Keratinocyte (primary cell): ENCODE measurements around the gene TRAPPC11. TPM values are rescaled to one million over a fixed set of nuclear protein-coding genes. Genes with fewer than 3 reads are reported as not detected.

Experiments
- DNase-seq: peaks from one replicate; pipeline ENCODE4 v3.0.0-alpha.2; 2011; ENCODE audit warnings: low read depth, missing footprints, low spot score
- FAIRE-seq: peaks from 2 replicates; lab custom pipeline; 2011; peaks lifted over from hg19 to GRCh38; lab: Jason Lieb, UNC
- H2AFZ ChIP-seq: 2 replicates; pipeline ENCODE4 v1.6.0; 2012; ENCODE audit warnings: low read length, control low read depth, inconsistent platforms; ENCODE audit not compliant: control insufficient read depth
- H3K27ac ChIP-seq: 2 replicates; pipeline ENCODE4 v1.5.1; 2011; ENCODE audit warnings: low read length; ENCODE audit not compliant: control insufficient read depth, insufficient read depth
- H3K27me3 ChIP-seq: 3 replicates; pipeline ENCODE4 v1.6.0; 2011; ENCODE audit warnings: low read length; ENCODE audit not compliant: control insufficient read depth, insufficient read depth; ENCODE audit errors: extremely low read depth
- H3K36me3 ChIP-seq, 2 experiments: 2 replicates in 1 of 2; 3 replicates in 1 of 2; pipeline ENCODE4 v1.5.1; 2011; ENCODE audit warnings: low read length in 2 of 2, mild to moderate bottlenecking in 1 of 2; ENCODE audit not compliant: control insufficient read depth in 2 of 2, insufficient read depth in 2 of 2; ENCODE audit errors: extremely low read depth in 1 of 2
- H3K4me1 ChIP-seq: 3 replicates; pipeline ENCODE4 v1.5.1; 2011; ENCODE audit warnings: low read length; ENCODE audit not compliant: control insufficient read depth, insufficient read depth; ENCODE audit errors: extremely low read depth
- H3K4me2 ChIP-seq: 3 replicates; pipeline ENCODE4 v1.6.0; 2011; ENCODE audit warnings: low read depth, low read length; ENCODE audit not compliant: control insufficient read depth, insufficient read depth; ENCODE audit errors: extremely low read depth
- H3K4me3 ChIP-seq, 3 experiments: fragments of 200-600 bp in 1 of 3; sonication (generic) in 1 of 3; 2 replicates in 2 of 3; 3 replicates in 1 of 3; pipeline ENCODE4 v1.5.1; 2011 to 2016; ENCODE audit warnings: low read length in 3 of 3, mild to moderate bottlenecking in 3 of 3, control low read depth in 2 of 3, inconsistent platforms in 1 of 3, low read depth in 1 of 3, mixed read lengths in 1 of 3, mixed run types in 1 of 3, moderate library complexity in 1 of 3; ENCODE audit not compliant: control insufficient read depth in 2 of 3, insufficient read depth in 2 of 3; ENCODE audit errors: extremely low read depth in 1 of 3
- H3K79me2 ChIP-seq: 2 replicates; pipeline ENCODE4 v1.6.0; 2012; ENCODE audit warnings: low read length; ENCODE audit not compliant: control insufficient read depth, insufficient read depth
- H3K9ac ChIP-seq: 3 replicates; pipeline ENCODE4 v1.6.0; 2011; ENCODE audit warnings: low read length; ENCODE audit not compliant: control insufficient read depth, insufficient read depth; ENCODE audit errors: extremely low read depth
- H3K9me1 ChIP-seq: 3 replicates; pipeline ENCODE4 v1.6.0; 2011; ENCODE audit warnings: low read length; ENCODE audit not compliant: control insufficient read depth, insufficient read depth; ENCODE audit errors: extremely low read depth
- H3K9me3 ChIP-seq: 2 replicates; pipeline ENCODE4 v1.5.1; 2012; ENCODE audit warnings: low read depth, low read length; ENCODE audit not compliant: control insufficient read depth
- H4K20me1 ChIP-seq: 3 replicates; pipeline ENCODE4 v1.6.0; 2011; ENCODE audit warnings: low read length; ENCODE audit not compliant: control insufficient read depth, insufficient read depth; ENCODE audit errors: extremely low read depth
- CTCF ChIP-seq, 3 experiments: IDR thresholded peaks in 1 of 3; conservative IDR thresholded peaks in 1 of 3; optimal IDR thresholded peaks in 1 of 3; 2 replicates in 2 of 3; 3 replicates in 1 of 3; pipeline versions ENCODE3 to v1.5.1; 2011; ENCODE audit warnings: low read length in 3 of 3, mild to moderate bottlenecking in 3 of 3, moderate library complexity in 2 of 3, control low read depth in 1 of 3, inconsistent platforms in 1 of 3; ENCODE audit not compliant: insufficient read depth in 2 of 3; ENCODE audit errors: extremely low read depth in 1 of 3
- EZH2 ChIP-seq: IDR thresholded peaks from one replicate; pipeline ENCODE4 v1.6.1; 2012; ENCODE audit warnings: inconsistent platforms, mild to moderate bottlenecking, low read length, moderate library complexity
- dilution Hi-C: fragments of 300-500 bp; cut with MboI; formaldehyde crosslinking; loops from one replicate; pipeline ENCODE4 v1.7.0; 2020; ENCODE audit warnings: low sequenced_read_pairs; ENCODE audit not compliant: extremely low pct_ligation_motif_present
- polyA plus RNA-seq, 5 experiments: library from polyadenylated mRNA; depleted of rRNA in 3 of 5; stranded (reverse) in 3 of 5; stranded (forward) in 1 of 5; unstranded in 1 of 5; fragments of >200 nt; gene quantifications; 1 replicate in 1 of 5; 2 replicates in 3 of 5; 3 replicates in 1 of 5; pipeline versions ENCODE4 v1.2.1 to v1.2.3, GENCODE V29; 2011 to 2012; ENCODE audit warnings: missing spikeins in 2 of 5, low read depth in 1 of 5, low replicate concordance in 1 of 5

Gene TRAPPC11
- polyA plus RNA-seq, 1 donor (not counting 4 experiments of a cell fraction or from before 2014, with no cell fraction given): 42.5 TPM

GRCh38 chr4:183702492-183702891, 43.4 kb downstream of the TRAPPC11 start:
- no peak for DNase-seq
- no peak for FAIRE-seq
- Histone ChIP-seq H3K4me1 (no peaks in the 10 kb centered on the region), H4K20me1 (no peaks in the 10 kb centered on the region), H3K79me2 (no peaks in the 10 kb centered on the region), H3K27ac (no peak overlapping the region), H2AFZ (no peak overlapping the region), H3K27me3 (no peaks in the 10 kb centered on the region), H3K4me2 (no peak overlapping the region), H3K4me3 (no peak overlapping the region), H3K9ac (no peak overlapping the region), H3K9me3 (no peaks in the 10 kb centered on the region), H3K36me3 (peaks cover 8 to 14% of the 10 kb centered on the region in 2 experiments), H3K9me1 (no peaks in the 10 kb centered on the region)
- no peak for TF ChIP-seq CTCF (optimal IDR thresholded peaks at IDR 0.05 in 1 of 3, IDR thresholded peaks at IDR 0.05 in 1 of 3, conservative IDR thresholded peaks at IDR 0.05 in 1 of 3; ENCODE audit: extremely low read depth in 1 of 3, insufficient read depth in 2 of 3, low read length in 3 of 3)
- TF ChIP-seq EZH2: no peak
- dilution Hi-C loops: no loop called here

- Histone ChIP-seq H3K4me1 (no peaks in the 10 kb centered on the region), H3K36me3 (peaks cover 3 to 4% of the 10 kb centered on the region in 2 experiments), H3K4me3 (no peak overlapping the region), H3K9ac (no peak overlapping the region), H3K27me3 (no peaks in the 10 kb centered on the region), H4K20me1 (no peaks in the 10 kb centered on the region), H3K27ac (no peak overlapping the region), H2AFZ (no peak overlapping the region), H3K79me2 (no peaks in the 10 kb centered on the region), H3K9me3 (no peaks in the 10 kb centered on the region), H3K9me1 (no peaks in the 10 kb centered on the region), H3K4me2 (no peak overlapping the region)
- dilution Hi-C loops: no loop called here
- TF ChIP-seq EZH2 (no peak), CTCF (optimal IDR thresholded peaks at IDR 0.05 in 1 of 3, IDR thresholded peaks at IDR 0.05 in 1 of 3, conservative IDR thresholded peaks at IDR 0.05 in 1 of 3; ENCODE audit: extremely low read depth in 1 of 3, insufficient read depth in 2 of 3, low read length in 3 of 3) (no peak)
- DNase-seq (no peak), FAIRE-seq (no peak)
These were observed 55.5 kb downstream of the TRAPPC11 start for GRCh38 chr4:183714626-183715025.
